Measurements from ENCODE around the gene PLPPR1.

Gene PLPPR1

GRCh38 chr9:101098392-101098791, 69.9 kb downstream of the PLPPR1 start:
- H3K4me3 ChIP-seq (replicated peaks; ENCODE audit: low read depth, low read length) = no peak overlapping the region
- no peaks in the 10 kb centered on the region for H3K36me3 ChIP-seq (ENCODE audit: control insufficient read depth, insufficient read depth, low read length)
- DNase-seq (ENCODE audit: extremely low read depth, insufficient read length) = no peak
- H3K27me3 ChIP-seq (replicated peaks; ENCODE audit: control insufficient read depth, insufficient read depth, low read length) = no peaks in the 10 kb centered on the region
- TF ChIP-seq CTCF (IDR thresholded peaks at IDR 0.05; ENCODE audit: insufficient read depth, low read length, poor library complexity, severe bottlenecking) = no peak

GRCh38 chr9:101114317-101114716, 85.8 kb downstream of the PLPPR1 start:
- Histone ChIP-seq H3K4me3 (replicated peaks; ENCODE audit: low read depth, low read length) (no peak overlapping the region), H3K27me3 (replicated peaks; ENCODE audit: control insufficient read depth, insufficient read depth, low read length) (no peaks in the 10 kb centered on the region), H3K36me3 (ENCODE audit: control insufficient read depth, insufficient read depth, low read length) (no peaks in the 10 kb centered on the region)
- no peak for DNase-seq (ENCODE audit: extremely low read depth, insufficient read length)
- TF ChIP-seq CTCF (IDR thresholded peaks at IDR 0.05; ENCODE audit: insufficient read depth, low read length, poor library complexity, severe bottlenecking) = no peak

GRCh38 chr9:101115102-101115501, 86.6 kb downstream of the PLPPR1 start:
- H3K27me3 ChIP-seq (replicated peaks; ENCODE audit: control insufficient read depth, insufficient read depth, low read length) = no peaks in the 10 kb centered on the region
- H3K36me3 ChIP-seq (ENCODE audit: control insufficient read depth, insufficient read depth, low read length) = no peaks in the 10 kb centered on the region
- H3K4me3 ChIP-seq (replicated peaks; ENCODE audit: low read depth, low read length) = no peak overlapping the region
- no peak for DNase-seq (ENCODE audit: extremely low read depth, insufficient read length)
- TF ChIP-seq CTCF (IDR thresholded peaks at IDR 0.05; ENCODE audit: insufficient read depth, low read length, poor library complexity, severe bottlenecking) = no peak

GRCh38 chr9:101117161-101117560, 88.6 kb downstream of the PLPPR1 start:
- no peaks in the 10 kb centered on the region for H3K36me3 ChIP-seq (ENCODE audit: control insufficient read depth, insufficient read depth, low read length)
- no peak for DNase-seq (ENCODE audit: extremely low read depth, insufficient read length)
- TF ChIP-seq CTCF (IDR thresholded peaks at IDR 0.05; ENCODE audit: insufficient read depth, low read length, poor library complexity, severe bottlenecking) = no peak
- no peaks in the 10 kb centered on the region for H3K27me3 ChIP-seq (replicated peaks; ENCODE audit: control insufficient read depth, insufficient read depth, low read length)
- no peak overlapping the region for H3K4me3 ChIP-seq (replicated peaks; ENCODE audit: low read depth, low read length)

DNA sequence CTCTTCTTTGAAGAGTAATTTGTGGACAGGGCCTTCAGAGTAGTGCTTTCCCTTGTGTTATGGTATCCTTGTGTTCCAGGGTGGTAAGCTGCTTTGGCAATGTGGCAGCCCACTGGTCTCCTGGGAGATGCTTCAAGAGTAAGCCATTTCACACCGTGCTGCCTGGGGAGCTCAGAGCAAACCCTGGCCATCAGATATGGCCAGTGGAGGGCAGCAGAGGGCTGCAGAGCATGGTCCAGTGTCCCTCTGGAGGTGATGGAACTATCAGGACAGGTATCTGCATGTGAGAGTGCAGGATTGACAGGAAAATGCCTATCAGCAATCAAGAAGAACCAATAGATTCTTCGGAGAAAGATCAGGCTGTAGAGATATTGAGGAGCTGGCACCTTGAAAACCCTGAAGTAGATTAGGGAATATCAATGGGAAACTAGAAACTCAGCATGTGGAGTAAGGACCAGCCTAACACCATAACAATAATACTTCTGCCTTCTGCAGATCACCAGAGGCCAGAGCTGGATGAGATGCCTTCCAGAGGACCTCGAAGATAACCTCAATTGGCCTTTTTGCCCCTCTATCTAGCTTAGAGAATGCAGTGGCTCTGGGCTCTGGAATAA, 90.8 kb downstream of the PLPPR1 start:
- no peaks in the 10 kb centered on the region for H3K27me3 ChIP-seq (replicated peaks; ENCODE audit: control insufficient read depth, insufficient read depth, low read length)
- no peaks in the 10 kb centered on the region for H3K36me3 ChIP-seq (ENCODE audit: control insufficient read depth, insufficient read depth, low read length)
- H3K4me3 ChIP-seq (replicated peaks; ENCODE audit: low read depth, low read length) = no peak overlapping the region
- TF ChIP-seq CTCF (IDR thresholded peaks at IDR 0.05; ENCODE audit: insufficient read depth, low read length, poor library complexity, severe bottlenecking) = peak; percentile 91
- DNase-seq (ENCODE audit: extremely low read depth, insufficient read length) = no peak
